ENCODE measurements around the gene TBX1.

DNA sequence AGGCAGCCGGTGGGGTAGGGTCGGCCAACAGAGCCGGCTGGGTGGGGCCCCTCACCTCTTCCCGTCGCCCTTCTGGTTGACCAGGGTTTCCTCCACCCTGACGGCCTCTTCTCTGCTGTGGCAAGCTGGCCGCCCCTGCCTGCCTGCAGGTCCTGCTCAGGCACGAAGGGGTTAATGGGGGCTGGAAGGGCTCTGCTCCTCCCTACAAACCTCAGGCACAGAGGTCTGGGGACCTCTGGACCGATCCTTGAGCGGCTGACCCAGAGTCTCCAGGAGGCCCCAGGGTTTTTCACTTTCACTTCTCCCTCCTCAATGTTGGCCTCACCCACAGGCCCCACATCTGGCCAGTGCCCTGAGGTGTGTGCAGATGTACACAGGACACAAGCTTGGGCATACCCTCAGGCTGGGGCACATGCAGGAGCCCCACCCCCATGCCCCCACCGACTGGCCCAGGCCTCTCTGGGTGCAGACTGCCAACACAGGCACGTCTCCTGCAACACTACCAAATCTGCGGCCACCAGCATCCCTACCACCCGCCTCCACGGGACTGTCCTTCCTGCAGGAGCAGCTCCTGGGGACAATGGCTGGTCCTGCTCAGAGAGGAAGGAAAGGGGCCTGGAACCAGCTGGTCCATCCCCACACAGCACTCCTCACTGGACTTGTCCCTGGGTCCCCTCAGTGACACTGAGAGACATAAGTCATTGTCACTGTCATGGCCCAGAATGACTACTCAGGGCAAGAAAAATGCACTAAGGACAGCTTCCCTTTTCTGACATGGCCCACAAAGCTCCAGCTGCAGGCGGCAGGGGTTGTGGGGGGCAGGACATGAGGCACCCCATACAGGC is 3.2 kb upstream of the TBX1 start:
- TF ChIP-seq CTCF (IDR thresholded peaks at IDR 0.05) (no peak), POLR2A (IDR thresholded peaks at IDR 0.05) (no peak)
